HG02884 (cell line): ENCODE data around the gene TMEM165.
A peak's percentile ranks its signal among the peaks of the same experiment; 100 is the strongest.

Experiments
- ATAC-seq: cut with Tn5 transposase; IDR thresholded peaks from one replicate; pipeline ENCODE4 v1.9.1; 2021; ENCODE audit warnings: mild to moderate bottlenecking, moderate library complexity; ENCODE audit not compliant: unreplicated experiment

TMEM165 gene

GRCh38 chr4:55367084-55367722 is 28.6 kb upstream of the TMEM165 start:
- ATAC-seq: no peak

GRCh38 chr4:55369968-55370367 is 25.8 kb upstream of the TMEM165 start:
- no peak for ATAC-seq

GRCh38 chr4:55372259-55372658 is 23.5 kb upstream of the TMEM165 start:
- no peak for ATAC-seq

GRCh38 chr4:55373461-55373860 is 22.3 kb upstream of the TMEM165 start:
- no peak for ATAC-seq

- no peak for ATAC-seq
Measured at GRCh38 chr4:55376698-55377097, 19.1 kb upstream of the TMEM165 start.

- no peak for ATAC-seq
Measured at GRCh38 chr4:55378617-55379467, 16.9 kb upstream of the TMEM165 start.

- no peak for ATAC-seq
Measured at GRCh38 chr4:55380576-55380975, 15.2 kb upstream of the TMEM165 start.

- no peak for ATAC-seq
Measured at GRCh38 chr4:55381502-55381901, 14.3 kb upstream of the TMEM165 start.

- ATAC-seq: no peak
Measured at GRCh38 chr4:55382488-55383003, 13.2 kb upstream of the TMEM165 start.

GRCh38 chr4:55385201-55385649 is 10.5 kb upstream of the TMEM165 start:
- ATAC-seq: no peak

- ATAC-seq: peak; percentile 87
Measured at GRCh38 chr4:55386073-55386472, 9.7 kb upstream of the TMEM165 start.

GRCh38 chr4:55386840-55387239 is 8.9 kb upstream of the TMEM165 start:
- ATAC-seq: no peak

- ATAC-seq: no peak
Measured at GRCh38 chr4:55393461-55394320, 2.1 kb upstream of the TMEM165 start.

GRCh38 chr4:55395218-55395528 is 584 bp upstream of the TMEM165 start:
- no peak for ATAC-seq

GRCh38 chr4:55396308-55397125 is 760 bp downstream of the TMEM165 start:
- ATAC-seq: peak; percentile 21

- ATAC-seq: no peak
Measured at GRCh38 chr4:55397126-55397436, 1.3 kb downstream of the TMEM165 start.

GRCh38 chr4:55397520-55398321 is 2.0 kb downstream of the TMEM165 start:
- no peak for ATAC-seq

GRCh38 chr4:55398461-55398860 is 2.7 kb downstream of the TMEM165 start:
- no peak for ATAC-seq

GRCh38 chr4:55398966-55399365 is 3.2 kb downstream of the TMEM165 start:
- no peak for ATAC-seq

- no peak for ATAC-seq
Measured at GRCh38 chr4:55399581-55399980, 3.8 kb downstream of the TMEM165 start.
